ENCODE data around the gene ADRA2C.

ADRA2C gene

GRCh38 chr4:3740256-3740655, 25.9 kb upstream of the ADRA2C start:
- no peak for TF ChIP-seq CTCF (conservative IDR thresholded peaks at IDR 0.05; ENCODE audit: control insufficient read depth, insufficient read depth, low read depth, low read length)
- no peak for DNase-seq (ENCODE audit: low read depth)
- H3K4me3 ChIP-seq (ENCODE audit: control insufficient read depth, low read depth, low read length): no peak overlapping the region

- TF ChIP-seq CTCF (conservative IDR thresholded peaks at IDR 0.05; ENCODE audit: control insufficient read depth, insufficient read depth, low read depth, low read length): no peak
- DNase-seq (ENCODE audit: low read depth): no peak
- no peak overlapping the region for H3K4me3 ChIP-seq (ENCODE audit: control insufficient read depth, low read depth, low read length)
Observed at GRCh38 chr4:3741217-3742011, 24.8 kb upstream of the ADRA2C start.

DNA sequence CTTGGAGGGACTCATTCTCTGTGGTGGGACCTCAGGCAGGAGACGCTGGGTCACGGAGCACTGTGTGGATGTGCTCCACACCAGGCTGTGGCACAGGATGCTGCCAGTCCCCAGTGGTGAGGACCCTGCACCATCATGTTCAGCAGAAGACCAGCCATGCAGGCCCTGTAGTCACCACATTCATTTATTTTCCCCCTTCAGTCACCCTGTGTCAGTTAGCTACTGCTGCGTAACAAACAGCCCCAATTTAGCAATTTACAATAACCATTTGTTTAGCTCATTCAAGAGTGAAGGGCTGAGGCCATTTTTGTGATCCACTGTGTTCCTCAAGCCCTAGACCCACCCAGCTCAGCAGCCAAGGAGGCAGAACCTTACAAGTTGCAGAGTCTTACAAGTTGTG, 23.6 kb upstream of the ADRA2C start:
- H3K4me3 ChIP-seq (ENCODE audit: control insufficient read depth, low read depth, low read length): no peak overlapping the region
- TF ChIP-seq CTCF (conservative IDR thresholded peaks at IDR 0.05; ENCODE audit: control insufficient read depth, insufficient read depth, low read depth, low read length): no peak
- DNase-seq (ENCODE audit: low read depth): no peak

GRCh38 chr4:3744232-3744631, 22.0 kb upstream of the ADRA2C start:
- TF ChIP-seq CTCF (conservative IDR thresholded peaks at IDR 0.05; ENCODE audit: control insufficient read depth, insufficient read depth, low read depth, low read length): no peak
- no peak overlapping the region for H3K4me3 ChIP-seq (ENCODE audit: control insufficient read depth, low read depth, low read length)
- no peak for DNase-seq (ENCODE audit: low read depth)

- TF ChIP-seq CTCF (conservative IDR thresholded peaks at IDR 0.05; ENCODE audit: control insufficient read depth, insufficient read depth, low read depth, low read length): no peak
- H3K4me3 ChIP-seq (ENCODE audit: control insufficient read depth, low read depth, low read length): no peak overlapping the region
- no peak for DNase-seq (ENCODE audit: low read depth)
Observed at GRCh38 chr4:3744901-3745300, 21.3 kb upstream of the ADRA2C start.

- no peak overlapping the region for H3K4me3 ChIP-seq (ENCODE audit: control insufficient read depth, low read depth, low read length)
- TF ChIP-seq CTCF (conservative IDR thresholded peaks at IDR 0.05; ENCODE audit: control insufficient read depth, insufficient read depth, low read depth, low read length): no peak
- peak; percentile 9 for DNase-seq (ENCODE audit: low read depth)
Observed at GRCh38 chr4:3745886-3746656, 20.1 kb upstream of the ADRA2C start.

Measured in fibroblast of mammary gland (primary cell).